ENCODE results near the gene NR3C1.

The NR3C1 gene

GRCh38 chr5:143233031-143233430 is 170.5 kb downstream of the NR3C1 start:
- Histone ChIP-seq H3K79me2 (ENCODE audit: insufficient read depth, low read length) (no peaks in the 10 kb centered on the region), H3K27ac (ENCODE audit: low read depth, low read length) (no peak overlapping the region), H3K36me3 (ENCODE audit: low read length) (no peaks in the 10 kb centered on the region), H3K27me3 (ENCODE audit: low read length) (no peaks in the 10 kb centered on the region), H3K9me2 (replicated peaks; ENCODE audit: insufficient read depth, low read length) (no peaks in the 10 kb centered on the region), H3K4me2 (ENCODE audit: low read depth, low read length, poor library complexity, severe bottlenecking) (no peak overlapping the region), H2AFZ (ENCODE audit: low read depth, low read length, severe bottlenecking) (no peak overlapping the region), H3F3A (ENCODE audit: insufficient read depth) (no peaks in the 10 kb centered on the region), H3K4me3 (ENCODE audit: insufficient read depth, low read length, poor library complexity, severe bottlenecking) (no peak overlapping the region), H3K9ac (ENCODE audit: low read length) (no peak overlapping the region), H3K9me3 (ENCODE audit: insufficient read depth, low read length) (no peaks in the 10 kb centered on the region), H4K20me1 (ENCODE audit: low read depth, low read length) (no peaks in the 10 kb centered on the region)
- TF ChIP-seq EZH2phosphoT487 (conservative IDR thresholded peaks at IDR 0.05; ENCODE audit: low read length) = no peak
- TF ChIP-seq CTCF (IDR thresholded peaks at IDR 0.05; ENCODE audit: insufficient read depth, low read length, poor library complexity, severe bottlenecking) = no peak

GRCh38 chr5:143231973-143232812 is 171.3 kb downstream of the NR3C1 start:
- TF ChIP-seq CTCF (IDR thresholded peaks at IDR 0.05; ENCODE audit: insufficient read depth, low read length, poor library complexity, severe bottlenecking) (no peak), EZH2phosphoT487 (conservative IDR thresholded peaks at IDR 0.05; ENCODE audit: low read length) (no peak)
- Histone ChIP-seq H3K27ac (ENCODE audit: low read depth, low read length) (no peak overlapping the region), H3F3A (ENCODE audit: insufficient read depth) (no peaks in the 10 kb centered on the region), H2AFZ (ENCODE audit: low read depth, low read length, severe bottlenecking) (no peak overlapping the region), H3K4me2 (ENCODE audit: low read depth, low read length, poor library complexity, severe bottlenecking) (no peak overlapping the region), H4K20me1 (ENCODE audit: low read depth, low read length) (no peaks in the 10 kb centered on the region), H3K27me3 (ENCODE audit: low read length) (no peaks in the 10 kb centered on the region), H3K9me2 (replicated peaks; ENCODE audit: insufficient read depth, low read length) (no peaks in the 10 kb centered on the region), H3K9ac (ENCODE audit: low read length) (no peak overlapping the region), H3K9me3 (ENCODE audit: insufficient read depth, low read length) (no peaks in the 10 kb centered on the region), H3K4me3 (ENCODE audit: insufficient read depth, low read length, poor library complexity, severe bottlenecking) (no peak overlapping the region), H3K79me2 (ENCODE audit: insufficient read depth, low read length) (no peaks in the 10 kb centered on the region), H3K36me3 (ENCODE audit: low read length) (no peaks in the 10 kb centered on the region)

DNA sequence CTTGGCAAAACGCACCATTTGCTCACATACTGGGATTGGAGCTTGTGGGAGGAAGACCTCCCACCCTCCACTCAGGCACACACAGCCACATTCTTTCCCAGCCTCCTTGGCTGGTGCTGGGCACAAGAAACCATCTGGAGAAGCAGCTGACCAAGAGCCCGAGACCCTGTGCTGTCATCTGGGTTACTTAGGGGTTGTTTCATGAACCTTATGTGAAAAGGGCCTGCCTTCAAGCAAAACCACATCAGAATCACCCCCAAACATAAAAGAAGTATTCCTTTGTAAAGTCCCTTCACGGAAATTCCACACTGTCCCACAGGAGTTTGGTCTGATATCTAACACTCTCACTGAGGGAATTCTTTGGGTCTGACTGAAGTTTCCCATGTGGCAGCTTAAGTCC is 172.1 kb downstream of the NR3C1 start:
- Histone ChIP-seq H2AFZ (ENCODE audit: low read depth, low read length, severe bottlenecking) (no peak overlapping the region), H3K9me2 (replicated peaks; ENCODE audit: insufficient read depth, low read length) (no peaks in the 10 kb centered on the region), H3F3A (ENCODE audit: insufficient read depth) (no peaks in the 10 kb centered on the region), H3K4me3 (ENCODE audit: insufficient read depth, low read length, poor library complexity, severe bottlenecking) (no peak overlapping the region), H3K36me3 (ENCODE audit: low read length) (no peaks in the 10 kb centered on the region), H4K20me1 (ENCODE audit: low read depth, low read length) (no peaks in the 10 kb centered on the region), H3K79me2 (ENCODE audit: insufficient read depth, low read length) (no peaks in the 10 kb centered on the region), H3K27me3 (ENCODE audit: low read length) (no peaks in the 10 kb centered on the region), H3K4me2 (ENCODE audit: low read depth, low read length, poor library complexity, severe bottlenecking) (no peak overlapping the region), H3K27ac (ENCODE audit: low read depth, low read length) (no peak overlapping the region), H3K9me3 (ENCODE audit: insufficient read depth, low read length) (no peaks in the 10 kb centered on the region), H3K9ac (ENCODE audit: low read length) (no peak overlapping the region)
- no peak for TF ChIP-seq CTCF (IDR thresholded peaks at IDR 0.05; ENCODE audit: insufficient read depth, low read length, poor library complexity, severe bottlenecking)
- TF ChIP-seq EZH2phosphoT487 (conservative IDR thresholded peaks at IDR 0.05; ENCODE audit: low read length) = no peak
